AG09319 (cell line): ENCODE measurements around the gene FOXP1.

Source experiments
- DNase-seq: peaks from one replicate; pipeline ENCODE4 v3.0.0-alpha.2; 2010; ENCODE audit warnings: low read depth; ENCODE audit errors: extremely low read depth
- TF ChIP-seq, protein P1 (sequence below): IDR thresholded peaks from 2 replicates; pipeline ENCODE4 v1.5.1; 2011; ENCODE audit warnings: low read depth, mild to moderate bottlenecking, inconsistent platforms, low read length, moderate library complexity

Gene FOXP1

DNA sequence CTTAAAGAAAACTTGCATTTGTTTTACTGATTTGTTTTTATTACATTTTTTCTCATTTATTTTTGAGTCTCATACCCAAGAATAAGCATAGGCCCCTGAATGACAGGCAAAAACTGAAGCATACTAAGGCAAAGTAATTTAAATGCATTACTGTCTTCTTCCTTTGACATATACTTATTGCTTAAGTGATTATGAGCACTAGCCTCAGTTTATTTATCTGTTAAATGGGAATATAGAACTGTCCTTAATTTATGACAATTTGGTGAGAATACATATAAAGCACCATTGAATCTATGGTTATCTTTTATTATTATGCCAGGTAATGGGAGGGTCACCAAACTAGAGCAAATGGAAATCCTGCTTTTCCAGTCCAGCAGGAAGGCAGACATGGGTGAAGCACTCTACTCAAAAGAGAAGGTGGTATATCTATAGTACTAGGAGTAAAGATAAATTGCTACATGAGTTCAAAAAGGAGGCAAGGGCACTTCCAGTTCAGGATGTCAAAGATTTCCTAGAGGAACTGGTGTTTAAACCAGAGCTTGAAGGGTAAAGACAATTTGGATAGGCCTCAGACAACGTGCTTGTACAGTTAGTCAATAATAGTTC, 435.0 kb downstream of the FOXP1 start:
- TF ChIP-seq, protein P1, sequence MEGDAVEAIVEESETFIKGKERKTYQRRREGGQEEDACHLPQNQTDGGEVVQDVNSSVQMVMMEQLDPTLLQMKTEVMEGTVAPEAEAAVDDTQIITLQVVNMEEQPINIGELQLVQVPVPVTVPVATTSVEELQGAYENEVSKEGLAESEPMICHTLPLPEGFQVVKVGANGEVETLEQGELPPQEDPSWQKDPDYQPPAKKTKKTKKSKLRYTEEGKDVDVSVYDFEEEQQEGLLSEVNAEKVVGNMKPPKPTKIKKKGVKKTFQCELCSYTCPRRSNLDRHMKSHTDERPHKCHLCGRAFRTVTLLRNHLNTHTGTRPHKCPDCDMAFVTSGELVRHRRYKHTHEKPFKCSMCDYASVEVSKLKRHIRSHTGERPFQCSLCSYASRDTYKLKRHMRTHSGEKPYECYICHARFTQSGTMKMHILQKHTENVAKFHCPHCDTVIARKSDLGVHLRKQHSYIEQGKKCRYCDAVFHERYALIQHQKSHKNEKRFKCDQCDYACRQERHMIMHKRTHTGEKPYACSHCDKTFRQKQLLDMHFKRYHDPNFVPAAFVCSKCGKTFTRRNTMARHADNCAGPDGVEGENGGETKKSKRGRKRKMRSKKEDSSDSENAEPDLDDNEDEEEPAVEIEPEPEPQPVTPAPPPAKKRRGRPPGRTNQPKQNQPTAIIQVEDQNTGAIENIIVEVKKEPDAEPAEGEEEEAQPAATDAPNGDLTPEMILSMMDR = no peak
- no peak for DNase-seq

DNA sequence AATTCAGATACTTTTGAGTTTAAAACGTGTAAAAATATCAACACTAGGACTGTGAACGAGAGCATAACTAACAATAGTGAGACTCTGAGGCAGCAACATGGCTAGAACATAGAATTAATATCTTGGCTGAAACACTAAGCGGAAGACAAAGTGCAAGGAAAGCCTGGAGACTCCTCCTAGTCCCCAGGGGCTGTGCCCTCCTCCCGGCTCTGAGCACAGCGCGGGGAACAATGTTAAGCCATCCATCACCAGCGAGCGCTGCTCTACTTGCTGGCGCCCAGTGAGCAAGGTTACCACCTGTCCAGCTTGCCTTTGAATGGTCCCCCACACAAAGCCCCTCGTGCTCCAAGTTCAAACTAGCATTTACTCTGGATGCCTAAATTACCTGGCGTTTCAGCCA, 436.9 kb downstream of the FOXP1 start:
- TF ChIP-seq, protein P1 = no peak
- no peak for DNase-seq

DNA sequence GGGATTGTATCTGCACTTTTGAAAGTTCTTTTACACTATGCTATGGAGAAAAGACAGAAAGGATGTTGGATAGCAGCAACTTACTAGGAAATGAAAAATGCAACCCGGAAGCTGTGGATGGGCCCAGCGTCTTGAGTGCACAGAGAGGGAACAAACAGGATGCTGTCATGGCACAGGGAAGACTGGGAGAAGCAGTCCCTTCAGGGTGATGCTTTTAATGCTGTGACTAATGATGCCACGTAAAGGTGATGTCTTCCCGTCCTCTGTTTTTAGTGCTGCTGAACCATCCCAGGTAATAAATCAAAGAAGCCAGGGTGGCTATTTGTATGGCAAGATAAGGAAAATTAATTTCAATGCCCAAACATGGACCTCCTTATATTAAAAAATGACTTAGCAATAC, 437.6 kb downstream of the FOXP1 start:
- TF ChIP-seq, protein P1 = no peak
- DNase-seq = no peak

DNA sequence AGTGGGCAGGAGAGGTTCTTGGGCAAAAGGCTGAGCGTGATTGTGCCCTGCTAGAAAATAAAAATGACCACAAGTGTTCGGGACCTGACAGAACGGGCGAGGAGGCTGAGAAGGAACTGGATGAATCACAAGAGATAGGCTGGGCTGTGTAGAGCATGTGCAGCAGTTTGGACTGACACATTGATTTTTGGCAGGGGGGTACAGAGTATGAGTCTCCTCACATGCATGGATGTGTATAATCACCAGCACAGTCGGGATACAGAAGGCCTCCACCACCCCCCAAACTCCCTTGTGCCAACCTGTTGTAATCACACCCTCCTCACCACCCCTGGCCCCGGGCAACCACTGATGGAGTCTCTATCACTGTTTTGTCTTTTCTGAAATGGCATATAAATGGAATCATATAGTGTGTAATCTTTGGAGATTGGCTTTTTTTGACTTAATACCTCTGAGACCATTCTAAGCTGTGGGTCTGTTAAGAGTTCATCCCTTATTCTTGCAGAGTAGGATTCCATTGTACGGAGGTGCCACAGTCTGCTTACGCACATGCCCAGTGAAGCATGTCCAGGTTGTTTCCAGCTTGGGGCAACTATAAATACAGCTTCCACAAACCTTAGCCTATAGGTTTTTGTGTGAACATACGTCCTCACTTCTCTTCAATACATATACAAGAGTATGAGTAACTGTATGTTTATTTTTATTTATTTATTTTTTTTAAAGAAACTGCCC, 438.8 kb downstream of the FOXP1 start:
- no peak for DNase-seq
- TF ChIP-seq, protein P1 = no peak

DNA sequence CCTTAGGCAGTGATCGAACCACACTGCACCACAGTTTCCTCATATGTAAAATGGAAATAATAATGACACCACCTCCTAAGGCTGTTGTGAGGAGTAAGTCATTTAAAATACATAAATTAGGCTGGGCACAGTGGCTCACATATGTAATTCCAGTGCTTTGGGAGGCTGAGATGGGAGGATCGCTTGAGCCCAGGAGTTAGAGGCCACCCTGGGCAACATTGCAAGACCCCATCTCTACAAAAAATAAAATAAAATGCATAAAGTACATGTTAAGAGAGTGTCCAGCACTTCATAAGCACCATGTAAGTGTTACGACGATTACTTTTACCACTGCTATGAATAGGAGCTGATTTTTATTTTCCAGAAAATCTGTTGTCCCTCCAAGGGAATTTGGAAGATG, 440.0 kb downstream of the FOXP1 start:
- DNase-seq = no peak
- TF ChIP-seq, protein P1 = no peak

DNA sequence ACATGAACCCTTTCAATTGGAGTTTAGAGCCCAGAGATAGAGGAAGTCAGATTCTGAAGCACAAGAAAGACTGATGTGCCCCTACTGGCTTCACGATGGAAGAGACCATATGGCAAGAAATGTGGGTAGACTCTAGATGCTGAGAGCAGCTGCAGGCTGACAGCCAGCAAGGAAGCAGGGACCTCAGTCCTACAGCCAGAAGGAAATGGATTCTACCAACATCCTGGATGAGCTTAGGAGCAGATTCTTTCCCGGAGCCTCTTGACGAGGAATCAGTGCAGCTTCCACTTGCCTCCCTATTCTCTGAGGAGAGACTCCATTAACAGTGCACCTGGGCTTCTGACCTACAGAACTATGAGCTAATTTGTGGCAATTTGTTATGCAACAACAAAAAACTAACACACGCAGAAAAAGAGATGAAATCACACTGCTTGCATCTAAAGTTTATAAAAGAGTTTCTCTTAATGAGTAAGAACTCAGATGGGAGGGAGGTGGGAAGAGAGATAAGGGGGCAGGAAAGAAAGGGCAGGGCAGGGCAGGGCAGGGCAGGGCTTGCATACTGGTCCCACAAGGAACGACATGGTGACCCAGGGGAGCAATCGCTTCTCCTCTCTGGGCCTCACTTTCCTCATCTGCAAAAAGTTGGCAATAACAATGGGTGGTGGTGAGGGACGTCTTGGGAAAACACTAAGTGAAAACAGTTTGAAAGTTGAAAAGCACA, 440.9 kb downstream of the FOXP1 start:
- TF ChIP-seq, protein P1 = no peak
- no peak for DNase-seq

DNA sequence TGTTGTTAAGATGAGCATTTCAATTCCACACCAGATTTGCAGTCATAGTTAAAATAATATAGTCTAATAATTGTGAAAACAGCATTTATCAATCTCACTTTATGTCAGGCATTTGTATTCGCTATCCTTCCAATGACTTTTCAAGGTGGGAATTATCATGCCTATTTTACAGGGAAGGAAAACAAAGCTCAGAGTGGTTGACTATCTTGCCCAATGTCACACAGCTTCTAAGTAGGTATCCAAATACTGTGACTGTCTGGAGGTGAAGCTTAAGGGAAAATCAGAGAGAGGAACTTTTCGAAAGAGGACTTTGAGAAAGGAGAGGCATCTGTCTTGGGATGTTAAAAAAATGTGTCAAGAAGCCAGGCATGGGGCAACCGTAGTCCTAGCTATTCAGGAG, 443.1 kb downstream of the FOXP1 start:
- TF ChIP-seq, protein P1 = no peak
- no peak for DNase-seq
